Kidney (tissue), 14 donors: ENCODE results near the gene DIPK1B. TPM values are rescaled to one million over a fixed set of nuclear protein-coding genes. Genes with fewer than 3 reads are reported as not detected.

Source experiments
- DNase-seq, 5 donors: peaks; one replicate each; pipeline ENCODE4 v3.0.0-alpha.2; 2013 to 2020
- FAIRE-seq: peaks from 2 replicates; lab custom pipeline; 2012; peaks lifted over from hg19 to GRCh38; lab: Jason Lieb, UNC
- H3K27ac ChIP-seq, 2 donors: one replicate each; pipeline ENCODE4 v1.7.0; 2013; ENCODE audit warnings: low read depth in 2 of 2, low read length in 2 of 2, inconsistent platforms in 1 of 2
- H3K27me3 ChIP-seq: one replicate; pipeline ENCODE4 v1.7.1; 2013; ENCODE audit warnings: low read length, inconsistent platforms; ENCODE audit not compliant: control insufficient read depth, insufficient read depth
- H3K36me3 ChIP-seq, 3 donors: one replicate each; pipeline versions ENCODE4 v1.7.0 to v1.7.1; 2013; ENCODE audit warnings: low read length in 3 of 3, control low read depth in 1 of 3, inconsistent platforms in 1 of 3; ENCODE audit not compliant: insufficient read depth in 3 of 3, control insufficient read depth in 2 of 3
- H3K4me1 ChIP-seq, 3 donors: one replicate each; pipeline versions ENCODE4 v1.7.0 to v1.7.1; 2013; ENCODE audit warnings: low read length in 3 of 3, inconsistent platforms in 1 of 3, low read depth in 1 of 3; ENCODE audit not compliant: control insufficient read depth in 2 of 3, insufficient read depth in 2 of 3
- H3K4me3 ChIP-seq, 3 donors: one replicate each; pipeline versions ENCODE4 v1.7.0 to v1.8.1; 2013; ENCODE audit warnings: low read length in 3 of 3, control low read depth in 1 of 3, inconsistent platforms in 1 of 3
- H3K9ac ChIP-seq, 3 donors: one replicate each; pipeline versions ENCODE4 v1.7.0 to v1.7.1; 2013; ENCODE audit warnings: low read length in 3 of 3, control low read depth in 1 of 3, inconsistent platforms in 1 of 3
- H3K9me3 ChIP-seq, 3 donors: one replicate each; pipeline versions ENCODE4 v1.7.0 to v1.7.1; 2013; ENCODE audit warnings: low read length in 3 of 3, control low read depth in 1 of 3, inconsistent platforms in 1 of 3; ENCODE audit not compliant: control insufficient read depth in 2 of 3, insufficient read depth in 1 of 3
- intact Hi-C: fragments of 100-400 bp; cut with DNase I; formaldehyde crosslinking; loops from one replicate; pipeline ENCODE4 v1.11.1; 2022
- polyA plus RNA-seq: library from polyadenylated mRNA; stranded (reverse); fragments of 350-450 nt; fragmentation: Illumina TruSeq; extraction: RNeasy Lipid Tissue Mini Kit (QIAGEN cat#74804); gene quantifications from one replicate; pipeline ENCODE4 v1.2.3, GENCODE V29; 2014; ENCODE audit warnings: low read depth, low replicate concordance; ENCODE audit not compliant: insufficient read depth
- total RNA-seq: library from RNA; stranded (reverse); fragmentation: NEBNext Ultra II Directional; extraction: Animal tissue kit (Norgen Biotek cat#: 25700); gene quantifications from one replicate; pipeline ENCODE4 v1.2.1, GENCODE V29; 2021
- TF ChIP-seq, protein P1 (sequence below): IDR thresholded peaks from 3 replicates; pipeline ENCODE4 v1.5.1; 2012; ENCODE audit warnings: mild to moderate bottlenecking, moderate library complexity, borderline replicate concordance; ENCODE audit not compliant: insufficient read depth; ENCODE audit errors: extremely low read depth
- donor health status: control.
- donor health status: control.
- donor health status: control.
- donor health status: control.
- donor health status: control.
- donor health status: DM: yes; HTN: yes; CAD: no.
- donor health status: Normal renal cell carcinoma (clear cell type).

DIPK1B gene
- total and polyA plus RNA-seq, 2 donors from 2014 or later: 7.5 to 22.6 TPM

DNA sequence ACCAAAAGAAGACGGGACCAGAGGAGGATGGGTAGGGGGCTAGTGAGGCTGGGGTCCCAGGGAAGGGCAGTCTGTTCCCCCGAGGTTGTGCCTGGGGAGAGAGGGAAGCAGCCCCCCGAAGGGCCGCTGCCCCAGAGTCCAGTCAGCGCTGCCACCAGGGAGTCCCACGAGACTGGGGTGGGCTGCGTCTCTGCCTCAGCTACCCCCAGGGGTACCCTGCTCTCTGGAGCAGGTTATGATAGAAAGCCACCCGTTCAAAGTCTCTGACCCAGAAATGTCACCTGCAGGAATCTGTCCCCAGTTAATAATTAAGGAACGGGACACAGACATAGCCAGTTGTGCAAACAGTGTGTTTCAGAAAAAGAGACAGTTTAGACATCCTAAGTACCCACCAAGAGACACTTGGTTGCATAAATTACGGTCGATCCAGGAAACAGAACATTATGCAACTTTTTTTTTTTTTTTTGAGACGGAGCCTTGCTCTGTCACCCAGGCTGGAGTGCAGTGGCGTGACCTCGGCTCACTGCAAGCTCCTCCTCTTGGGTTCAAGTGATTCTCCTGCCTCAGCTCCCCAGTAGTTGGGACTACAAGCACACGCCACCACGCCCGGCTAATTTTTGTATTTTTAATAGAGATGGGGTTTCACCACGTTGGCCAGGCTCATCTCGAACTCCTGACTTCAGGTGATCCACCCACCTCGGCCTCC is 14.4 kb upstream of the DIPK1B start:
- no peak for FAIRE-seq
- H3K27ac ChIP-seq: peak overlapping the region; percentile 68 to 82
- DNase-seq: peak in 1 of 5 donors; percentile 56
- intact Hi-C loops: no loop called here
- peaks cover 0 to 31% (median 30%) of the 10 kb centered on the region in 3 donors for H3K4me1 ChIP-seq
- TF ChIP-seq, protein P1, sequence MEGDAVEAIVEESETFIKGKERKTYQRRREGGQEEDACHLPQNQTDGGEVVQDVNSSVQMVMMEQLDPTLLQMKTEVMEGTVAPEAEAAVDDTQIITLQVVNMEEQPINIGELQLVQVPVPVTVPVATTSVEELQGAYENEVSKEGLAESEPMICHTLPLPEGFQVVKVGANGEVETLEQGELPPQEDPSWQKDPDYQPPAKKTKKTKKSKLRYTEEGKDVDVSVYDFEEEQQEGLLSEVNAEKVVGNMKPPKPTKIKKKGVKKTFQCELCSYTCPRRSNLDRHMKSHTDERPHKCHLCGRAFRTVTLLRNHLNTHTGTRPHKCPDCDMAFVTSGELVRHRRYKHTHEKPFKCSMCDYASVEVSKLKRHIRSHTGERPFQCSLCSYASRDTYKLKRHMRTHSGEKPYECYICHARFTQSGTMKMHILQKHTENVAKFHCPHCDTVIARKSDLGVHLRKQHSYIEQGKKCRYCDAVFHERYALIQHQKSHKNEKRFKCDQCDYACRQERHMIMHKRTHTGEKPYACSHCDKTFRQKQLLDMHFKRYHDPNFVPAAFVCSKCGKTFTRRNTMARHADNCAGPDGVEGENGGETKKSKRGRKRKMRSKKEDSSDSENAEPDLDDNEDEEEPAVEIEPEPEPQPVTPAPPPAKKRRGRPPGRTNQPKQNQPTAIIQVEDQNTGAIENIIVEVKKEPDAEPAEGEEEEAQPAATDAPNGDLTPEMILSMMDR: no peak
- peak overlapping the region in 1 of 3 donors; percentile 47 for H3K4me3 ChIP-seq
- H3K36me3 ChIP-seq: no peaks in the 10 kb centered on the region
- peak overlapping the region in 1 of 3 donors; percentile 40 for H3K9ac ChIP-seq
- peaks cover 2% of the 10 kb centered on the region for H3K27me3 ChIP-seq
- H3K9me3 ChIP-seq: no peaks in the 10 kb centered on the region

DNA sequence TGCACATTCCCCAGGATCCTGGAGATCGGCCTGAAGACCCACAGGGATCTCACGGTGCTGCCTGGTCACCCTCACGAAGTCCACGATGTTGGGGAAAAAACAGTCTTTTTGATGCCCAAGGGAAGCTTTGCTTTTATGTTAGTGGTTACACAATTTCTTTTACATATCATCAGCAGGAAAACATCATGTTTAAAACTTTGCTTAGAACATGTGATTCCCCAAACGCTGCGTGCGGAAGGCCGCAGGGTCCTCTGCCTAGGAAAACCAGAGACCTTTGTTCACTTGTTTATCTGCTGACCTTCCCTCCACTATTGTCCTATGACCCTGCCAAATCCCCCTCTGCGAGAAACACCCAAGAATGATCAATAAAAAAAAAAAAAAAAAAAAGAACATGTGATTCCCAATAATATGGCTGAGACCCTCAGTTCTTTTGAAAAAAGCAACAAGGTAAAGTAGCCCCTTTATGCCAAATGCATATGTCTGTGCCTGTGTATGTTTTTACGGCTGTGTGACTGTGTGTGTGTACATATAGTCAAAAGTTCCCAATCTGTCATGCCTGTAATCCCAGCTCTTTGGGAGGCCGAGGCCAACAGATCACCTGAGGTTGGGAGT is 13.6 kb upstream of the DIPK1B start:
- TF ChIP-seq, protein P1: no peak
- Histone ChIP-seq H3K36me3 (no peaks in the 10 kb centered on the region), H3K4me1 (peaks cover 0 to 30% (median 25%) of the 10 kb centered on the region in 3 donors), H3K27me3 (peaks cover 2% of the 10 kb centered on the region), H3K9me3 (no peaks in the 10 kb centered on the region), H3K27ac (peak overlapping the region in 1 of 2 donors; percentile 33), H3K9ac (no peak overlapping the region), H3K4me3 (no peak overlapping the region)
- FAIRE-seq (no peak), DNase-seq (no peak)
- intact Hi-C loops: no loop called here

DNA sequence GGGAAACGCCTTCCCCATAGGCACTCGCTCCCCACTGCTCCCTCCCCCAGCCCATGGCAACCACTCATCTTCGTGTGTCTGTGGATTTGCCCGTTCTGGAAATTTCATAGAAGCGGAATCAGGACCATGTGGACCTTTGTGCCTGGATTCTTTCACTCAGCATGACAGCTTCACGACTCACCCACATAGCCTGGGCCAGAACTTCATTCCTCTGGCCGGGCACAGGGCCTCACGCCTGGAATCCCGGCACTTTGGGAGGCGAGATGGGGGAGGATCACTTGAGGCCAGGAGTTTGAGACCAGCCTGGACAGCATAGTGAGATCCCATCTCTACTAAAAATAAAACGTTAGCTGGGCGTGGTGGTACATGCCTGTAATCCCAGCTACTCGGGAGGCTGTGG is 12.1 kb upstream of the DIPK1B start:
- intact Hi-C loops: no loop called here
- no peak for FAIRE-seq
- no peaks in the 10 kb centered on the region for H3K36me3 ChIP-seq

More for the DNA sequence above, 12.1 kb upstream of the DIPK1B start:
- Histone ChIP-seq H3K9ac (no peak overlapping the region), H3K9me3 (no peaks in the 10 kb centered on the region), H3K27me3 (peaks cover 2% of the 10 kb centered on the region), H3K27ac (no peak overlapping the region), H3K4me1 (peaks cover 0 to 26% (median 20%) of the 10 kb centered on the region in 3 donors), H3K4me3 (no peak overlapping the region)
- TF ChIP-seq, protein P1: no peak
- DNase-seq: peak in 1 of 5 donors; percentile 1
